ENCODE results near the gene STK39. TPM values are rescaled to one million over a fixed set of nuclear protein-coding genes. Genes with fewer than 3 reads are reported as not detected.

STK39 gene
- total RNA-seq, 4 donors from 2014 or later, result 8.9 to 28.3 (median 14.5) TPM

DNA sequence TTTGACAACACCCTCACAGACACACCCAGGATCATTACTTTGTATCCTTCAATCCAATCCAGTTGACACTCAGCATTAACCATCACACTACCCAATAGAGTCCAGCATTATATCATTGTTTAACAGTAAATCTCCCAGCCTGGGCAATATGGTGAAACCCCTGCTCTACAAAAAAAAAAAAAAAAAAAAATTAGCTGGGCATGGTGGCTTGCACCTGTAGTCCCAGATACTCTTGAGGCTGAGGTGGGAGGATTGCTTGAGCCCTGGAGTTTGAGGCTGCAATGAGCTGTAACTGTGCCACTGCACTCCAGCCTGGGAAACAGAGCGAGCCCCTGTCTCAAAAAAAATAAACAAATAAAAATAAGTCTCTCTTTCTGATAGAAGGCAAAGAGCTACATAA, 304.0 kb downstream of the STK39 start:
- intact Hi-C loops (cut with DNase I; ENCODE audit: low total_unique reads), result no loop called here
- no peak for DNase-seq (ENCODE audit: low spot score in 2 of 2)
- no peak overlapping the region for H3K4me3 ChIP-seq (ENCODE audit: low read depth, poor library complexity, severe bottlenecking)
- TF ChIP-seq, protein P1, sequence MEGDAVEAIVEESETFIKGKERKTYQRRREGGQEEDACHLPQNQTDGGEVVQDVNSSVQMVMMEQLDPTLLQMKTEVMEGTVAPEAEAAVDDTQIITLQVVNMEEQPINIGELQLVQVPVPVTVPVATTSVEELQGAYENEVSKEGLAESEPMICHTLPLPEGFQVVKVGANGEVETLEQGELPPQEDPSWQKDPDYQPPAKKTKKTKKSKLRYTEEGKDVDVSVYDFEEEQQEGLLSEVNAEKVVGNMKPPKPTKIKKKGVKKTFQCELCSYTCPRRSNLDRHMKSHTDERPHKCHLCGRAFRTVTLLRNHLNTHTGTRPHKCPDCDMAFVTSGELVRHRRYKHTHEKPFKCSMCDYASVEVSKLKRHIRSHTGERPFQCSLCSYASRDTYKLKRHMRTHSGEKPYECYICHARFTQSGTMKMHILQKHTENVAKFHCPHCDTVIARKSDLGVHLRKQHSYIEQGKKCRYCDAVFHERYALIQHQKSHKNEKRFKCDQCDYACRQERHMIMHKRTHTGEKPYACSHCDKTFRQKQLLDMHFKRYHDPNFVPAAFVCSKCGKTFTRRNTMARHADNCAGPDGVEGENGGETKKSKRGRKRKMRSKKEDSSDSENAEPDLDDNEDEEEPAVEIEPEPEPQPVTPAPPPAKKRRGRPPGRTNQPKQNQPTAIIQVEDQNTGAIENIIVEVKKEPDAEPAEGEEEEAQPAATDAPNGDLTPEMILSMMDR (IDR thresholded peaks at IDR 0.05), result no peak
- TF ChIP-seq POLR2A (IDR thresholded peaks at IDR 0.05), result no peak
- 86 to 97% methylated on average over 1 of the region's 1 CpG for WGBS, 2 donors

DNA sequence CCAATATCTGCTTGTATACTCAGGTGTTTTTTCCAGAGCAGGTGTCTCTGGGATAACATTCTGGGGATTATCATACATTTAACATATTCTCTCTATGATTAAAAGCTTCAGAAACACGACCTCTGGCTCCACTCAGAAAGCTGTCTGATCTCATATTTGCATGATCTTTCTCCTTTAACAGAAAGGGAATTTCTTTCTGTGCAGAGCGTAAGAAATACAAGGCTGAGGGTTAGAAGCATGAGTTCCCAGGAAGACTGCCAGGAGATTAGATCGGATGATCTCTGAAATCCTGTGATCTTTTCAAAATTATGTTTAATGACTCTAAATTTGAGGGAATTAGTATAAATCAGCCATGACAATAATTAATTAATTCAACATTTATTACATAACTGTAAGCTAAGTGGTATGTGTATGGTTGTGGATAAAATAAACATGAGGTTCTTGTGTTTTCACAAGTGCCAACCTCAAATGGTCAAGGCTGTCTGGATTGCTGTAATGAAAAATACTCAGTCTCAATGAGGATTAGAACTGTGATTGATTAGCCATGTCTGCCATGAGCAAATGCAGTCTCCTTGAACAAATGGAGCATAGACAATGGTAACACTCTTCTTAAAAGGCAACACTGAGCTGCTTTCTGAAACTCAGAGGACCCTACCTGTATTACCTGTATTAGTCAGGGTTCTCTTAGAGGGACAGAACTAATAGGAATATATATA, 304.9 kb downstream of the STK39 start:
- TF ChIP-seq POLR2A (IDR thresholded peaks at IDR 0.05), result no peak
- TF ChIP-seq, protein P1 (IDR thresholded peaks at IDR 0.05), result no peak
- no peak for DNase-seq (ENCODE audit: low spot score in 2 of 2)
- intact Hi-C loops (cut with DNase I; ENCODE audit: low total_unique reads), result no loop called here
- H3K4me3 ChIP-seq (ENCODE audit: low read depth, poor library complexity, severe bottlenecking), result no peak overlapping the region
- 35 to 40% methylated on average over 3 of the region's 3 CpGs for WGBS, 2 donors

DNA sequence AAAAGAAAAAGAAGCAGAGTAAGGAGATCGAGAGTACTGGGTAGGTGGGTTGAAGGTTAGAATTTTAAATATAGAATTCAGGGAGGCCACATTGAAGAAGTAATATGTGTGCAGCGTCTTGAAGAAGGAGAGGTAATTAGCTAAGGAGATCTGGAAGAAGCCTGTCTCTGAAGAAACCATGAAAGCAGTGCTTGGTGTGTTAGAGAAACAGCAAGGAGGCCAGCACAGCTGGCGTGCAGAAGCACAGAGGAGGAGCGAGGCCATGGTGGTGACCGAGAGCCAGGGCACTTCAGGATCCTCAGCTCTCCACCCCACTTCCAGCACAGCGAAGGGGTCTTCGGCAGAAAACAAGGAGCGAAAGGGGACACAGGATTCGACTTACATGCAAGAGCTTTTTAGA, 305.8 kb downstream of the STK39 start:
- DNase-seq (ENCODE audit: low spot score in 2 of 2), result no peak
- intact Hi-C loops (cut with DNase I; ENCODE audit: low total_unique reads), result no loop called here
- WGBS, 2 donors, result 79 to 86% methylated on average over 9 of the region's 9 CpGs
- TF ChIP-seq, protein P1 (IDR thresholded peaks at IDR 0.05), result no peak
- TF ChIP-seq POLR2A (IDR thresholded peaks at IDR 0.05), result no peak
- H3K4me3 ChIP-seq (ENCODE audit: low read depth, poor library complexity, severe bottlenecking), result no peak overlapping the region

DNA sequence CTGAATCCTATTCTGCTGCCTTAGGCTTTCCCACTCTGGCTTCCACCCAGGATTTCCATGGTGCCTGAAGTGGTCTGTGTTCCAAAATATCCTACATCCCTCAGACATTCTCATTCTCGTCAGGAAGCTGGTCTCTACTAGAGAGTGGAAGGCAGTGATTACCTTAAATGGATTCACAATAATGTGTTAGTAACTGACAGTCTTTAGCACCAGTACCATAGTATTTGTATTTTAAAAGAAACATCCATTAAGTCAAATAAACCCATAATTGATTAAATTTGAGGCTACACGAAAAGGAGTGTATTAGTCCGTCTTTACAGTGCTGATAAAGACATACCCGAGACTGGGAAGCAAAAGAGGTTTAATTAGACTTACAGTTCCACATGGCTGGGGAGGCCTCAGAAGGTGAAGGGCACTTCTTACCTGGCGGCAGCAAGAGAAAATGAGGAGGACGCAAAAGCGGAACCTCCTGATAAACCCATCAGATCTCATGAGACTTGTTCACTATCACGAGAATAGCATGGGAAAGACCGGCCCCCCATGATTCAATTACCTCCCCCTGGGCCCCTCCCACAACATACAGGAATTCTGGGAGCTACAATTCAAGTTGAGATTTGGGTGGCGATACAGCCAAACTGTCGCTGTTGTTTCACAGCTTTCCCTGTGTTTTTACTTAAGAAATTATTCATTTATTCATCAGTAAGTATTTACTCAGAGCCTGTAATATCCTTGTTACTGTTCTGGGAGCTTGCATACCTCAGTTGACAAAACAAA, 306.5 kb downstream of the STK39 start:
- WGBS, 2 donors, result 87% methylated on average over 11 of the region's 11 CpGs
- TF ChIP-seq POLR2A (IDR thresholded peaks at IDR 0.05), result no peak
- TF ChIP-seq, protein P1 (IDR thresholded peaks at IDR 0.05), result no peak
- no peak overlapping the region for H3K4me3 ChIP-seq (ENCODE audit: low read depth, poor library complexity, severe bottlenecking)
- intact Hi-C loops (cut with DNase I; ENCODE audit: low total_unique reads), result no loop called here
- no peak for DNase-seq (ENCODE audit: low spot score in 2 of 2)

DNA sequence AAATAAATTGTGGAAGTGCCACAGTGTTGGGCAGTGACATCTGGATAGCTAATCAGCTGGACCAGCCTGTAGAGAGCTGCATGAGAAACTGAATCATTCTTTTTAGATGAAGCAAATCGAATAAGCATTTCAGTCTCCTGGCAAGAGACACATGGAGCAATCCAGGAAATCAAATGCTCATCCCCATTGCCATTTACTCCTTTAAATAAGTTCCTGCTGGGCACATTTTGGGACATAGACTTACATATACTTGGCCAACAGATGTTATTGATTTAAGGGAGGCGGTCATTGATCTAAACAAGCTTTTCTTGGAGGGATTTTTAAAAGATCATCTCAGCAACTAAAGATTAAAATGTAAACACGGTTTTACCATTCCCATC, 307.1 kb downstream of the STK39 start:
- no peak overlapping the region for H3K4me3 ChIP-seq (ENCODE audit: low read depth, poor library complexity, severe bottlenecking)
- TF ChIP-seq POLR2A (IDR thresholded peaks at IDR 0.05), result no peak
- TF ChIP-seq, protein P1 (IDR thresholded peaks at IDR 0.05), result no peak
- intact Hi-C loops (cut with DNase I; ENCODE audit: low total_unique reads), result no loop called here
- DNase-seq (ENCODE audit: low spot score in 2 of 2), result no peak
- WGBS, 2 donors, result 48 to 61% methylated on average over 3 of the region's 3 CpGs

All from lower leg skin (tissue), 4 donors.